HFF-Myc (cell line): ENCODE measurements around the gene HPCAL1.
A peak's percentile ranks its signal among the peaks of the same experiment; 100 is the strongest.

Experiments
- DNase-seq: peaks from one replicate; pipeline ENCODE4 v3.0.0-alpha.2; 2011; ENCODE audit warnings: low read depth; ENCODE audit errors: extremely low read depth
- H3K4me3 ChIP-seq: replicated peaks from 2 replicates; pipeline ENCODE4 v1.5.1; 2011; ENCODE audit warnings: low read depth, mild to moderate bottlenecking, control low read depth, low read length
- TF ChIP-seq, protein P1 (sequence below): IDR thresholded peaks from 2 replicates; pipeline ENCODE4 v1.5.1; 2012; ENCODE audit warnings: mild to moderate bottlenecking, low read depth, low read length, control low read depth; ENCODE audit errors: missing control alignments

HPCAL1 gene

DNA sequence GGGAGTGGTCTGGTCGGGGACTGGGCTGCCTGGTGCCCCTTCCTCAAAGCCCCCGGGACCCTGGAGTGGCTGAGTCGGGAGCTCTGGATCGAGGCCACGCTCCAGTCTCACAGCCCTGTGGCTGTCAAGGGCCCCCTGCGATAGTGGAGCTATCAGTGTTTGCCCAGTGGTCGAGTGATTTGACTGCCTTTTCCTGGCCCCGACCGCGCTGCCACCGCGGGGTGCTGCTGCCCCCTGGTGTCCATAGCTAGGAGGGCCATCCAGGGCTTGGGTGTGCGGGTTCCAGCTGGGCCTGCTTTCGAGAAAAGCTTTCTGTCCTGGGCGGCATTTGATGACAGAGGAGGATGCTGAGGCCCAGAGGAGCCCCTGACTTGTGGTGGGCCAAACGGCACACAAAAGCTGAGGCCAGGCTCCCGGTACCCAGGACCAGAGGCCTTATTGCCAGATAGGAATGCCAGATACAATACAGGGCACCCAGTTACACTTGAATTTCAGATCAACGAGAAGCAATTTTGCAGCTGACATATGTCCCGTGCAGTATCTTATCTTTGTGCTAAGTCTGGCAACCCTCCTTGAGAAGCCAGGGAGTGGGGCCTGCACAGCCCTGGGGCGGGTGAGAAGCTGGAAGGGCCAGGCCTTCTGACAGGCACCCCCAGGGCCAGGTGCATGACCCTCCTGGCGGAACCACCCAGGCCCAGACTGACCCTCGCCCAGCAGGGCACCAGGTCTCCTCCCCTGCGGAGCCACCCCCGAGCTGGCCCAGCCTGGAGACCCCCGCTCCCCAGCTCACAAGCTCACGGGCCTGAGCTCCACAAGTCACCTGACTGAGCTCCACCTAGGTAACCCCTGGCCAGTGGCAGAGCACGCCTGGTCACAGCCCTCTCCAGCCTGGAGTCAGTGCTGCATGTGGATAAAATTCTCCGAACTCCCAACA lies 132.4 kb downstream of the HPCAL1 start:
- DNase-seq: no peak
- no peak overlapping the region for H3K4me3 ChIP-seq
- TF ChIP-seq, protein P1, sequence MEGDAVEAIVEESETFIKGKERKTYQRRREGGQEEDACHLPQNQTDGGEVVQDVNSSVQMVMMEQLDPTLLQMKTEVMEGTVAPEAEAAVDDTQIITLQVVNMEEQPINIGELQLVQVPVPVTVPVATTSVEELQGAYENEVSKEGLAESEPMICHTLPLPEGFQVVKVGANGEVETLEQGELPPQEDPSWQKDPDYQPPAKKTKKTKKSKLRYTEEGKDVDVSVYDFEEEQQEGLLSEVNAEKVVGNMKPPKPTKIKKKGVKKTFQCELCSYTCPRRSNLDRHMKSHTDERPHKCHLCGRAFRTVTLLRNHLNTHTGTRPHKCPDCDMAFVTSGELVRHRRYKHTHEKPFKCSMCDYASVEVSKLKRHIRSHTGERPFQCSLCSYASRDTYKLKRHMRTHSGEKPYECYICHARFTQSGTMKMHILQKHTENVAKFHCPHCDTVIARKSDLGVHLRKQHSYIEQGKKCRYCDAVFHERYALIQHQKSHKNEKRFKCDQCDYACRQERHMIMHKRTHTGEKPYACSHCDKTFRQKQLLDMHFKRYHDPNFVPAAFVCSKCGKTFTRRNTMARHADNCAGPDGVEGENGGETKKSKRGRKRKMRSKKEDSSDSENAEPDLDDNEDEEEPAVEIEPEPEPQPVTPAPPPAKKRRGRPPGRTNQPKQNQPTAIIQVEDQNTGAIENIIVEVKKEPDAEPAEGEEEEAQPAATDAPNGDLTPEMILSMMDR: peak; percentile 97

DNA sequence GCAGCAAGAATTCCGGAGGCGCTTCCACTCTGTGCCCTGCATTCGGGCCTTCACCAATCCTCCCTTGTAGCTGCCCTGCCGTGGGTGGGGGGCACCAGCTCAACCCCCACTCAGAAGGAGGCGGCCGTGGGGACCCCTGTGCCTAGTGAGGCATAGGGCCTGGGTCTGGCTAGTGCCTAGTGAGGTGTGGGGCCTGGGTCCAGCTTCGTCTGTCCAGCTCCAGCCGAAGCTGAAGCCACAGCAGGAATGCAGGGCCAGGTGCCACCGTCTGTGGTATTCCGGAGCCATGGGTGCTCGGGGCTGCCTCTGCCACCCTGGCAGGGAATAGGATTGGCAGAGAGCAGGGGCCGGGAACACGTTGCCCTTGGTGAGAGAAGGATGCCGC lies 133.1 kb downstream of the HPCAL1 start:
- DNase-seq: no peak
- no peak overlapping the region for H3K4me3 ChIP-seq
- TF ChIP-seq, protein P1: no peak

DNA sequence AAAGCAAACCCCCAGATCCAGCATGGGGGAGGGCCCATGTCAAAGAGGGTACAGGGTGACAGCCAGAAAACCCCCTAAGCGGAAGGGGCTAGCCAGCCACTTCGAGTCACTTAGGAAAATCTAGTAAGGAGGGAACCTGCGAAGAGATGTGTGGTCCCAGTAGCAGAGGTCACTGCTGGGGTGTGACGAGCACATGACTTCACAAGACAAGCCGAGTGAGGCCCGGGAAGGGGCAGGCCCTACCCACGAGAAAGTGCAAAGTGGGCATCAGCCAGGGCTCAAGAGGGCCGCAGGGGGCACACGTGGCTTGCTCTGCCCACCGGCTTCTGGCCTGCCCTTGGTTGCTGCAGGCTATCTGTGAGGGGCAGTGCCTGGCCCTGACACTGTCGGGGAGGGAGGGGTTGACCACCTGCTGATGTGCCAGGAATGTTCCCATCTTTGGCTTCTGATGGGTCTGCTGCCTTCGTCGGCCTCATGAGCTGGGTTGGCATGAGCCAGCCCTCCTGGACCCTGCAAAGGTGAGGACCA lies 133.9 kb downstream of the HPCAL1 start:
- no peak overlapping the region for H3K4me3 ChIP-seq
- TF ChIP-seq, protein P1: no peak
- no peak for DNase-seq

DNA sequence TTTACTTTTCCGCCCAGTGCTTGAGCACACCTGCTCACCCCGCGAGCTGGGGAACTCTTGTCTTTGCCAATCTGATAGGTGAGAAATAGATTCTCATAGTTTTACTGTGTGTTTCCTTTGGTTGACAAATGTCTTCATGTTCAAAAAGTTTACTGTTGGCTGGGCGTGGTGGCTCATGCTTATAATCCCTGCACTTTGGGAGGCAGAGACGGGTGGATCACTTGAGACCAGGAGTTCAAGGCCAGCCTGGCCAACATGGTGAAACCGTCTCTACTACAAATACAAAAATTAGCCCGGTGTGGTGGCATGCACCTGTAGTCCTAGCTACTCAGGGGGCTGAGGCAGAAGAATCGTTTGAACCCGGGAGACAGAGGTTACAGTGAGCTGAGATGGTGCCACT lies 135.1 kb downstream of the HPCAL1 start:
- TF ChIP-seq, protein P1: no peak
- no peak overlapping the region for H3K4me3 ChIP-seq
- DNase-seq: no peak

DNA sequence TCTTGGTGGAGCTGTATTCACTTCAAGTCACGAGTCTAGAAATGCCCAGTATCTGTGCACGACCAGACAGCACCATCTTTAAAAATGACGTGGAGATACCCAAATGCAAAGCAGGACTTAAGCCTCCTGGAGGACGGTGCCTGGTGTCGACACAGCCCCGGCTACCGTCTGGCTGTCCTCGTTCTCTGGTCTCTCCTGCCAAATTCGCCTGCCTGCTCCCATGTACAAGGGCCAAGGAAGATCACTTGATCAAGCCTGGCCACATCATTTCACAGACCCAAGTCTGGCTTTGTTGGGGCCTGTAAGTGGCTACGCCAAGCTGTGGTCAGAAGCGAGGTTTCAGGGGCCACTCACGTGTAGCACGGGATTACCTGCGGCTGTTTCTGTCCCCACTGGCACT lies 136.0 kb downstream of the HPCAL1 start:
- TF ChIP-seq, protein P1: no peak
- DNase-seq: no peak
- H3K4me3 ChIP-seq: no peak overlapping the region

DNA sequence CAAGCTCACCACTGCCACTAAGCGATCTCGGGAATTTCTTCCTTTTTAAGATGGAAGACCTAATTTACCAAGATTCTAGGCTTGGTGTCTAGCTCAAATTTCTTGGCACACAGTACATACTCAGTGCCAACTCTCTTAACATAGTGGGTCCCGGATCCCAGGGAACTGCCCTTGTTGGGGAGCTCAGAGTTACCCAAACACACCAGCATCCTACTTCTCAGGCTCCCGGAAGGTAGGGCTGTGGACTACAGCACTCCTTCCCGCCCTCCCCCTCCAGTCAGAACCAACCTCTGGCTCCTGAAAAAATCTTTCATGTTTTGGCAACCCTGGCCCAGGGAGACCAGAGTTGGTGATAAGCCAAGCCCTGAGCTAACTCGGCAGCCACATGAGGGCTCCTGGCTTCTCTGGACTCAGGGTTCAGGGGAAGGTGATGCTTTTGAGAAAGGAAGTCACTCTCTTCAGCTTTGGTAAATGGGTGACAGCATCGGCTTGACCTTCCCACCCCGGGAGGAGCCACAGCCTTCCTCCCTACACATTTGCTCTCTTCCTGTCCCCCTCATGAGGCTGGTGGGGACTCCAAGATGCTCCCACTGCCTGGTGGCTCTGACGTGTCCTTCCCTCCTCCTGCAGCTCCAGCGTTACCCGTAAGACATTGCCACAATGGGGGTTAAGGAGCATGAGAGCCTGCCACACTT lies 136.6 kb downstream of the HPCAL1 start:
- H3K4me3 ChIP-seq: no peak overlapping the region
- TF ChIP-seq, protein P1: no peak
- no peak for DNase-seq
